Right lobe of liver (tissue), 6 donors: ENCODE results near the gene TELO2. TPM values are rescaled to one million over a fixed set of nuclear protein-coding genes. Genes with fewer than 3 reads are reported as not detected.
A peak's percentile ranks its signal among the peaks of the same experiment; 100 is the strongest.

ENCODE experiments used
- ATAC-seq, 4 donors: fragments of 200-7000 bp; cut with Tn5 transposase; one replicate each; pipeline ENCODE4 v1.9.1; 2020; ENCODE audit warnings: mild to moderate bottlenecking in 4 of 4, moderate library complexity in 4 of 4
- DNase-seq, 3 donors: peaks; one replicate each; pipeline ENCODE4 v3.0.0-alpha.2; 2020
- H3K27ac ChIP-seq, 3 donors: fragments of 200-600 bp; one replicate each; pipeline ENCODE4 v1.8.0; 2022
- H3K27me3 ChIP-seq, 2 donors: fragments of 200-600 bp; one replicate each; pipeline ENCODE4 v1.8.0; 2022
- H3K36me3 ChIP-seq, 4 donors: fragments of 200-600 bp; sonication (generic) in 1 of 4; one replicate each; pipeline versions ENCODE4 v1.5.1 to v1.8.0; 2017 to 2022; ENCODE audit warnings: control low read depth in 1 of 4
- H3K4me1 ChIP-seq, 4 donors: fragments of 200-600 bp; sonication (generic) in 1 of 4; one replicate each; pipeline versions ENCODE4 v1.5.1 to v1.8.0; 2017 to 2022; ENCODE audit warnings: control low read depth in 1 of 4
- H3K4me3 ChIP-seq, 3 donors: fragments of 200-600 bp; one replicate each; pipeline ENCODE4 v1.8.0; 2022
- H3K9me3 ChIP-seq, 4 donors: fragments of 200-600 bp; sonication (generic) in 1 of 4; one replicate each; pipeline versions ENCODE4 v1.5.1 to v1.8.0; 2017 to 2022; ENCODE audit warnings: control low read depth in 1 of 4
- POLR2A ChIP-seq: fragments of 450-650 bp; IDR thresholded peaks from one replicate; pipeline ENCODE4 v1.6.1; 2017; ENCODE audit warnings: antibody characterized with exemption, mild to moderate bottlenecking
- whole genome bisulfite sequencing: methylation state at CpG from one replicate; pipeline ENCODE4 v1.1.6; 2018; ENCODE audit warnings: low coverage, low lambda C conversion rate; ENCODE audit not compliant: insufficient coverage; ENCODE audit errors: missing lambda C conversion rate; 5-methylcytosine and 5-hydroxymethylcytosine counted together
- intact Hi-C, 2 donors: fragments of 100-400 bp; cut with DNase I; formaldehyde crosslinking; loops; one replicate each; pipeline versions ENCODE4 v1.11.2 to v1.14.1; 2022
- total RNA-seq, 6 experiments: library from RNA; depleted of rRNA in 2 of 6; stranded (reverse); fragments of >200 nt in 2 of 6; fragmentation: NEBNext Ultra II Directional in 3 of 6; extraction: Animal tissue kit (Norgen Biotek cat#: 25700) in 3 of 6; gene quantifications; one replicate each; pipeline versions ENCODE4 v1.1.0 to v1.2.4, GENCODE V29; 2016 to 2023
- TF ChIP-seq, protein P1 (sequence below), 4 donors: fragments of 200-600 bp in 3 of 4; fragments of 450-650 bp in 1 of 4; IDR thresholded peaks; one replicate each; pipeline versions ENCODE4 v1.5.1 to v1.8.0; 2016 to 2022; ENCODE audit warnings: antibody characterized with exemption in 4 of 4, mild to moderate bottlenecking in 2 of 4
- donor health status: DM: no; HTN: yes; CAD: no.
- donor health status: DM: no; HTN: no; CAD: no.
- donor health status: DM: no; HTN: no; CAD: no.
- donor health status: DM: no; HTN: yes; CAD: no.
- donor health status: DM: no; HTN: yes; CAD: no.

Gene TELO2
- total RNA-seq, 6 experiments from 2014 or later, result 9.5 to 31.0 (median 20.8) TPM

DNA sequence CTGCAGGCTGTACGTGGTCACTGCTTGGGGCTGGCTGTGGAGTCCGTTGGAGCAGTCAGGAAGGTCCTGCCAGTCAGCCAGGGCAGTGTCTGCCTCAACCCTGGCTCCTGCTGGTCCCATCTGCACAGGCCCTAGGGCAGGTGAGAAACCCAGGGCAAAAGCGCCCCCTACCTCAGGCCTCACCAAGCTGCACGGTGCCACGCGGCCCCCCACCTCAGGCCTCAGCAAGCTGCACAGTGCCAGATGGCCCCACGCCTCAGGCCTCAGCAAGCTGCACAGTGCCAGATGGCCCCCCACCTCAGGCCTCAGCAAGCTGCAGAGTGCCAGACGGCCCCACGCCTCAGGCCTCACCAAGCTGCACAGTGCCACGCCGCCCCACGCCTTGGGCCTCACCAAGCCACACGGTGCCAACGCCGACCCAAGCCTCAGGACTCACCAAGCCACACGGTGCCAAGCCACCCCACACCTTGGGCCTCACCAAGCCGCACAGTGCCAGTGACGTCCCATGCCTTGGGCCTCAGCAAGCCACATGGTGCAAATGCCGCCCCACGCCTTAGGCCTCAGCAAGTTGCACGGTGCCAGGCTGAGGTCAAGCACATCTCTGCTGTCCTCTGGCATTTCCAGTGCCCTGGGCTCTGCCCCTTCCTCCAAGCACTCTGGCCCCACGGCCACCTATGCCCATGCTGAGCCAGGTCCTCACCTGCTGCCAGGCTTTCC, 45.8 kb downstream of the TELO2 start:
- no peaks in the 10 kb centered on the region for H3K36me3 ChIP-seq
- 100% methylated on average over 1 of the region's 22 CpGs for WGBS
- H3K4me1 ChIP-seq, result no peaks in the 10 kb centered on the region
- intact Hi-C loops, result no loop called here
- ATAC-seq (no peak), DNase-seq (peak in 1 of 3 donors; percentile 54)
- no peak overlapping the region for H3K27ac ChIP-seq
- TF ChIP-seq POLR2A, result no peak
- TF ChIP-seq, protein P1, sequence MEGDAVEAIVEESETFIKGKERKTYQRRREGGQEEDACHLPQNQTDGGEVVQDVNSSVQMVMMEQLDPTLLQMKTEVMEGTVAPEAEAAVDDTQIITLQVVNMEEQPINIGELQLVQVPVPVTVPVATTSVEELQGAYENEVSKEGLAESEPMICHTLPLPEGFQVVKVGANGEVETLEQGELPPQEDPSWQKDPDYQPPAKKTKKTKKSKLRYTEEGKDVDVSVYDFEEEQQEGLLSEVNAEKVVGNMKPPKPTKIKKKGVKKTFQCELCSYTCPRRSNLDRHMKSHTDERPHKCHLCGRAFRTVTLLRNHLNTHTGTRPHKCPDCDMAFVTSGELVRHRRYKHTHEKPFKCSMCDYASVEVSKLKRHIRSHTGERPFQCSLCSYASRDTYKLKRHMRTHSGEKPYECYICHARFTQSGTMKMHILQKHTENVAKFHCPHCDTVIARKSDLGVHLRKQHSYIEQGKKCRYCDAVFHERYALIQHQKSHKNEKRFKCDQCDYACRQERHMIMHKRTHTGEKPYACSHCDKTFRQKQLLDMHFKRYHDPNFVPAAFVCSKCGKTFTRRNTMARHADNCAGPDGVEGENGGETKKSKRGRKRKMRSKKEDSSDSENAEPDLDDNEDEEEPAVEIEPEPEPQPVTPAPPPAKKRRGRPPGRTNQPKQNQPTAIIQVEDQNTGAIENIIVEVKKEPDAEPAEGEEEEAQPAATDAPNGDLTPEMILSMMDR (IDR thresholded peaks at IDR 0.05), result no peak
- H3K9me3 ChIP-seq, result no peaks in the 10 kb centered on the region
- no peak overlapping the region for H3K4me3 ChIP-seq
- H3K27me3 ChIP-seq, result no peaks in the 10 kb centered on the region

DNA sequence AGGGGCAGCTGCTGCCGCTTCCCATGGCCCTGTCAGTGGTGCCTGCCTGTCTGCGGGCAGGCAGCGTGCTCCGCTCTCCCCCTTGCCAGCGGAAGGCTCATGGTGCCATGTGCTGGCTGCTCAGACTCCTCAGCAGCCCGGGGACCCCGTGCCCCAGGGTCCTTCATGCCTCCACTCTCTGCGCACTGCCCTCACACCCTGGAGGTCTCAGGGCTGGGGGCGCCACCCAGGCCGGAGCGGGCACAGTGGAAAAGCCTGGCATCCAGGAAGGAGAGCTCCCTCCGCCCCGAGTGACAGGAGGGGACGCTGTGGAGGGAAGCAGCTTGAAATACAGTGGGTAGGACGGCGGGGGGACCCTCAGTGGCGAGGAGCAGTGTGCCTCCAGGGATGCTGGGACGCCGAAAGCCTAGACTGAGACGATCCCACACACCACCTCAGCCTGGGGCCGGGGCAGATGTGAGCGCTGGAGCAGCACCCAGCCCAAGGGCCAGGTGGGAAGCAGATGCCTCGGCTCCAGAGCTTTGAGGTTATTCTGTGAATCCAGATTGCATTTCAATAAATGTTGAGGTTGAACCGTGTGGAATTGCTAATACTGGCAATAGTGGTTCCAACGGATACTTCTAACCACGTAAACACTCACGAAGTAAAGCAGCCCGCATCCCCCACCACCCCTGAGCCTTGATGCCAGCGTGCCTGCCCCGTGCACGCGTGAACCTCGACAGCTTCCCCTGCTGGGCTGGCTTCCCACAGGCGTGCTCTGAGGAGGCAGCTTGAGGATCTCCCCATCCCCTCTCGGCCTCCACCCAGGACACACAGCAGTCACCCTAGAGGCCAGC, 46.8 kb downstream of the TELO2 start:
- intact Hi-C loops, result no loop called here

DNA sequence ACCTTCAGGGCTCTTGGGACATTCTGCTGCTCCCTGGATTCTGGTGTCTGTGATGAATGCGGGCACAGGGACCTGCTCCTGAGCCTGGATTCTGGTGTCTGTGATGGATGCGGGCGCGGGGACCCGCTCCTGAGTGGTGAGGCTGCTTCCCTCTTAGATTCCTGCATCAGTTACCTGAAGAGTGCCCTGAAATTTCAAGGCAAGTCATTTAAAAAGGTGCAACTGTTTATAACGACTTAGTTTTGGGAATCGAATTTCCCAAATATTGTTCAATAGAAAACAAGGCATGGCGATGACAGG, 47.3 kb downstream of the TELO2 start:
- Histone ChIP-seq H3K4me1 (no peaks in the 10 kb centered on the region), H3K36me3 (no peaks in the 10 kb centered on the region), H3K9me3 (no peaks in the 10 kb centered on the region), H3K4me3 (no peak overlapping the region), H3K27ac (no peak overlapping the region), H3K27me3 (no peaks in the 10 kb centered on the region)
- 87% methylated on average over 4 of the region's 8 CpGs for WGBS
- DNase-seq (no peak), ATAC-seq (no peak)
- intact Hi-C loops, result no loop called here
- TF ChIP-seq, protein P1 (IDR thresholded peaks at IDR 0.05), result no peak
- no peak for TF ChIP-seq POLR2A

More for the DNA sequence above, 46.8 kb downstream of the TELO2 start:
- H3K27me3 ChIP-seq, result no peaks in the 10 kb centered on the region
- WGBS, result 93% methylated on average over 5 of the region's 35 CpGs
- H3K4me1 ChIP-seq, result no peaks in the 10 kb centered on the region
- no peaks in the 10 kb centered on the region for H3K9me3 ChIP-seq
- H3K36me3 ChIP-seq, result no peaks in the 10 kb centered on the region
- no peak for TF ChIP-seq POLR2A
- TF ChIP-seq, protein P1 (IDR thresholded peaks at IDR 0.05), result no peak
- ATAC-seq (no peak), DNase-seq (no peak)
- H3K27ac ChIP-seq, result no peak overlapping the region
- H3K4me3 ChIP-seq, result no peak overlapping the region

DNA sequence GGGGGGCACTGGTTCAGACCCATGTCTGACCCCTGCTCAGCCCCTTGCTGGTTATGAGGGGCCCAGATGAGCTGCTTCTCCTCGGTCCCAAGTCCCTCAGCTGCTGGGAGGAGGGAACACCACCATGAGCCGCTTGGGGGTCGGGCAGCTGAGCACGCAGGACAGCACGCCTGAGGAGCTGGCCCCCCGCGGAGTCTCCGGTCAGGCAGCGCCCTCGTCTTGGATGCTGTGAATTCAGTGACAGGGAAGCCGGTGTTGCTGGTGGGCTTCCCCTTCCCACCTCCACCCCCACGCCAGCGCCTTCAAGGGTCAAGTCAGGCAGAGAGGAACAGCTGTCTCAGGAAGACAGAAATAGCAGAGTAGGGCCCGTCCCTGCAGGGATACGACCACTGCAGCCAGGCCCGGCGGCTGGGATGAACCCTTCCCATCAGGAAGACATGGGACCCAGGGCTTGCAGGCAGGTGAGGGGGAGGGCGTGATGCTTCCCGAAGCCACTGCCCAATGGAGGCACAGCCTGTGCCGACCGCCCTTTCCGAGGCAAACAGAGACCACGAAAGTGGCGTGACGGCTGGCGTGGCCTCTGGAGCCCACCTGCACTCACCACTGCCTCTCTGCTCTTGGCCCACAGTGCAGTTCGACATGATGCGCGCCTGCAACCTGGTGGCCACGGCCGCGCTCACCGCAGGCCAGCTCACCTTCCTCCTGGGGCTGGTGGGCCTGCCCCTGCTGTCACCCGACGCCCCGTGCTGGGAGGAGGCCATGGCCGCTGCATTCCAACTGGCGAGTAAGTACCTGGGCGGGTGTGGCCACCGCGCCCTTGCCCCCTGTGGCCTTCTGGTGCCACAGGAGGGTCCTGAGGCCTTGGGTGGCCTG, 48.4 kb downstream of the TELO2 start:
- whole genome bisulfite sequencing, result no CpG with 5 or more reads among the region's 41 CpGs
- Histone ChIP-seq H3K36me3 (no peaks in the 10 kb centered on the region), H3K4me1 (peaks cover 0 to 6% (median 0%) of the 10 kb centered on the region in 4 donors), H3K4me3 (no peak overlapping the region), H3K27ac (peak overlapping the region in 1 of 3 donors; percentile 70), H3K9me3 (no peaks in the 10 kb centered on the region), H3K27me3 (no peaks in the 10 kb centered on the region)
- TF ChIP-seq POLR2A, result no peak
- TF ChIP-seq, protein P1 (IDR thresholded peaks at IDR 0.05), result no peak
- intact Hi-C loops, result no loop called here
- peak in 2 of 3 donors; percentile 19 to 51 for DNase-seq
- no peak for ATAC-seq
